Measurements from ENCODE around the gene ZNF25.
"Not testable (repeated sequence)": the region's sequence is repeated elsewhere in the genome, so short reads cannot be mapped to it uniquely, and the experiment has no call there.

The ZNF25 gene

DNA sequence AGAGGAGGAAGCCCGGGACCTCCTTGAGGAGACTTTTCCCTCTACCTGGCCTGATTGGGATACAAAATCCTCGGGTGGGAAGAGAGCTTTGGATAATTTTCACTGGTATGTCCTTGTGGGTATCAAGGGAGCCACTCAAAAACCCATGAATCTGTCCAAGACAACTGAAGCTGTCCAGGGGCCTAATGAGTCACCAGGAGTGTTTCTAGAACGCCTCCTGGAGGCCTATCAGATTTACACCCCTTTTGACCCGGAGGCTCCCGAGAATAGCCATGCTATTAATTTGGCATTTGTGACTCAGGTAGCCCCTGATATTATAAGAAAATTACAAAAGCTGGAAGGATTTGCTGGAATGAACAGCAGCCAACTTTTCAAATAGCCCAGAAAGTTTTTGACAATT is 38.6 kb downstream of the ZNF25 start:
- DNase-seq: no peak

DNA sequence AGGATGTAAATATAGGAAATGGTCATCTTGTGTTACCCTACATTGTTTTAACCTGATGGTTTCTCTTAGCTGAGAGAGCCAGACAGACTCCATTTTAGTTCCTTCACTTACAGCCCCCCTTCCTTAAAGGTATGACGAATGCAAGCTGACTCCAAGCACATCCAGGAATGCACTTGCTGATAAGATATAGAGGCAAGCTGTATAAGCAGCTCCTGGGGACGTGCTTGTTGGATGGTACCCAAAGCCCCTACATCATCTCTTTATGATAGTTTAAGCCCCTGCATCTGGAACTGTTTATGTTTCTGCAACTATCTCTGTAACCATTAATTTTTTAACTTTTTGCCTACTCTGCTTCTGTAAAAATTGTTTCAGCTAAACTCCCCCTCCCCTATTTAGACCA is 41.7 kb downstream of the ZNF25 start:
- DNase-seq: no peak

- DNase-seq: no peak
Measured at GRCh38 chr10:37930423-37930822, 46.0 kb downstream of the ZNF25 start.

DNA sequence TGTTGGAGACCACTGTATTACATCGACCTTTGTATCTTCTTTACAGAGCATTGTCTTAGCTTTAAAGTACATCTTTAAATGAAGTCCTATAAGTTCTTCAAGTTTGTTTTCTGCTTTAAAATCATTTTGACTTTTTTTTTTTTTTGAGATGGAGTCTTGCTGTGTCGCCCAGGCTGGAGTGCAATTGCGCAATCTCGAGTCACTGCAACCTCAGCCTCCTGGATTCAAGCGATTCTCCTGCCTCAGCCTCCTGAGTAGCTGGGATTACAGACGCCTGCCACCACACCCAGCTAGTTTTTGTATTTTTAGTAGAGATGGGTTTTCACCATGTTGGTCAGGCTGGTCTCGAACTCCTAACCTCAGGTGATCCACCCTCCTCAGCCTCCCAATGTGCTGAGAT is 68.3 kb downstream of the ZNF25 start:
- DNase-seq: not testable (repeated sequence)

GRCh38 chr10:37906382-37906781 is 70.1 kb downstream of the ZNF25 start:
- no peak for DNase-seq

All from COR-L47 (cell line).